Measurements from ENCODE around the gene FAM98A.

The FAM98A gene

DNA sequence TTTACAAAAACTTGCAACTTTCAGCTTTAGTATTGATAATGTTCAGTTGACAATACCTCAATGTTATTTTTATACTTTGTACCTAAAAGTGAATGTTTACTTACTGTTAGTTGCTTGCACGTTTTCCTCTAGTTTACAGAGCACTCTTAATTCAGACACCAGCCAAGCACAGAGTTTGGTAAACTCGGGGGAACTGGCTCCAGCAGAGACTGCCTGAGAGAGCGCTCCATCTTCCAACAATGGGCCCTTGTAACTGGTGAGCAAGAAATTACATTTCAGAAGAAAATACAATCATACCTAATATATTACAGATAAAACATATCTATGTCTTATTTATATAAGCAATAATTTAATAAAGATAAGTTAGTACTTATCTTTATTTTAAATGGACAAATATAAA lies 3.7 kb downstream of the FAM98A start:
- DNase-seq, result no peak

DNA sequence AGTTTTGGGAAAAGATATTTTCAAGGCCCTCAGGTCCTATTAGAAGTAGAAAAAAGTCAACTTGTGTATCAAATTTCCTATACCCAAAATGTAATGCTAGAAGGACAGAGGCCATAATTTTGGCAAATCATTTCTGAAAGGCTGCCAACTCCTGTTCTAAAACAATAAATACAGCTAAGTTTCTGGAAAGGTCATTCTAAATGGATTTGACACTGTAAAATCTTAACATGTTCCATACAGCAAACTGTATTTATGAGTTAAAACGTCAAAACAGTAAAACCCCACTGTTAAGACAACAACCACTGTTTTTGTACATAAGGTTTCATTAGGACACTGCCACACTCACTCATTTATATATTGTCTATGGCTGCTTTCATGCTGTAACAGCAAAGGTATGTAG lies 9.7 kb downstream of the FAM98A start:
- no peak for DNase-seq

DNA sequence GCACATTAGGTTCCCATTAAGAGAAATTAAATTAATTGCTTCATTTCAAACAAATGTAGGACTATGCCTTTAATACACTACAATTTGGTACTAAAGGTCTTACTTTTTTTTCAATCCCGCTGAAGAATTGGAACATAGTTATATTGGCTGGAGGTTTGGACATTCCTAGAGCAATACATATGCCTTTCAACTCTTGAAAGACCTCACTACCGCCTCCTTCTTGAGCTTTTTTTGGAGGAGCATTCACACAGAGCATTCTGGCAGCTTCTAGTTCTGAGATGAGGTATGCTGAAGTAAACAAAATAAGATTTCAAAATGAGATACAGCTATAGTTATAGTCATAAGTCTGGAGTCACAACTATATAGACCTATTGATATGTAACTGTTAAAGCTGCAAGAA lies 10.9 kb downstream of the FAM98A start:
- no peak for DNase-seq

DNA sequence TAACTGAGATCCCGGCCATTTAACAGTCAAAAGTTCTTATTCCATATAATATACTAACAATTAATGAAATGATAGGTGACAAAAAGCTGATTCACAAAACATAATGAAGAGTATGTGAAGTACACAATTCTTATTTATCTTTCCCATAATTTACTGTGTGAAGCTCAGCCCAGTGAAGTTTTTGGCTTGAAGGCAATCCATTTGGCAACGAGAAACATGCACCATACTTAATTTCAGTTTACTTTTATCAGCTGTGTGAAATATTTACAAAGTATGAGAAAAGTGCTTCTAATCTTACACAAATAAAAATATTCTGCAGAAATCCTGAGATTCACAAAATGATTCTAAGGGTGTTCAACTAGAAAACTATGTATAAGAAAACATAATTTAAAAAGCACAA lies 12.3 kb downstream of the FAM98A start:
- DNase-seq, result no peak

DNA sequence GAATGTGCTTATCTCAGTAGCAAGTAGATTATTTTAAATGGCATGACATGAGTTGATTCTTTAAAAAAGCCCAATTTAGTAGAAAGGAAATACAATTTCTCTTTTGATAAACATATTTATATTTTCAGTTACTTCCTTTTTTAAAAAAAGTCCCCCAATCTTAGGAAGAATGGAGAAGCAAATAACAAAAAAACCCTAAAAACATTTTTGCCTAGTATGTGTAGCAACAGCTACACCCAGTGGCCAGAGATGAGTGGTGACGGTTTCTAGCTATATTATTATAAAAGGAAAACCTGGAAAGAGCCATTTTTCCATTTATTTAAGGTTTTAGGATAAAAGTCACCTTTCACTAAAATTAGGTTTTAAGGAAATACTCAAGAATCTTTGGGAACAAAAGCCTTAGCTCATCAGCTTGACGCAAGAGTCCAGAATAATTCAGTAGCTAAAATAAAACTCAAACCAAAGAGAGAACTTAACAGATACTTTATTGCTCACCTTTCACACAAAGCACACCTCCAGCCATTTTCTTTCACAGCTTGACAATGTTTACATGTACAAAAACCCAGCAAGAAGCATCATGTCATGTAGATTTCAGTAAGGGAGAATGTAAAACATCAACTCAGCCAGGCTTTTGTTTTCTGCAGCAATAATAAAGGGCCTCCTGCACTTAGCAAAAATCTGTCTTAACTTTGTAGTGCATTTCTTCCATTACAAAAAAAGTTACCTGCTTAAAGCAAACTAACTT lies 15.7 kb downstream of the FAM98A start:
- DNase-seq, result peak; percentile 42

DNA sequence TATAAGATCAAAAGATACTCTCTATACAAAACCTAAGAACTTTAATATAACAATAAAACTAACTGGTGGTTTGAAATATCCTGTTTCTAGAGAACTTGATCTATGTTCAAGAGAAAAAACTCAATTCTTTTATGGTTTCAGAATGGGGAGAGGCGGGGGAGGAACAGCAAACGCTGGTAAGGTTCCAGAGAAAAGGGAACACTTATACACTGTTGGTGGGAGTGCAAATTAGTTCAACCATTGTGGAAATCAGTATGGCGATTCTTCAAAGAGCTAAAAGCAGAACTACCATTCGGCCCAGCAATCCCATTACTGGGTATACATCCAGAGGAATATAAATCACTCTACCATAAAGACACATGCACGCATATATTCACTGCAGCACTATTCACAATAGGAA lies 17.2 kb downstream of the FAM98A start:
- no peak for DNase-seq

DNA sequence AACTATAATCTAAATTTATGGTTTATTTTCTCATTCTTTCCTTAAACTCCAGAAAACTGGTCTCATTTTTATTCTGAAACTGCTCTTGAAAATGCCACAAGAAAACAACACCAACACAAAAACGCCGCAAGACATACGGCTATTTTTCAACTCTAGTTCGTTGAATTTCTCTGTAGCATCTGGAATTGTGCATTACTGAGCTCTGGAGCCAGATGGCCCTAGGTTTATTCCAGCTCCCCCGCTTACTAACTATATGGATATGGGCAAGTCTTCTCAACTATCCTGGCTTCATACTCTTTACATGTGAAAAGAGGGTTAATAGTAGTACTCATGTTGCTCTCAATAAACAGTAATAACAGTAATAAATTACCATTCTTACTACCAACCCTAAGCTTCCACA lies 19.9 kb downstream of the FAM98A start:
- DNase-seq, result no peak

DNA sequence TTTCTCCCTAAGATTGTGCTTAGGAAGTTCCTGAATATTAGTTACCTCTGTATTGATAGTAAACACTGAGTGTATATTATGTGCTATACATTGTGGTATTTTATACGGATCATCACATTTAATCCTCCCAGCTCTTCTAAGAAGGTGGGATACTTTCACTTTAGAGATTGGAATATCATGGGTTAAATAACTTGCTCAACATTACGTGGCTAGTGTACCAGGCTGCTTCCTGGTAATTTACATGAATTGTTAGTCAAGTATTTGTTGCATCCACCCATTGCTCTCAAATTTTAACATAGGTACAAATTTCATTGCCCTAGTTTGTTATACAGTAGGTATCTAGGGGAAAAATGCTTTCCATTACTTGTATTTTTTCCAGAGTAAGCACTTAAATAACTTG lies 21.4 kb downstream of the FAM98A start:
- no peak for DNase-seq

DNA sequence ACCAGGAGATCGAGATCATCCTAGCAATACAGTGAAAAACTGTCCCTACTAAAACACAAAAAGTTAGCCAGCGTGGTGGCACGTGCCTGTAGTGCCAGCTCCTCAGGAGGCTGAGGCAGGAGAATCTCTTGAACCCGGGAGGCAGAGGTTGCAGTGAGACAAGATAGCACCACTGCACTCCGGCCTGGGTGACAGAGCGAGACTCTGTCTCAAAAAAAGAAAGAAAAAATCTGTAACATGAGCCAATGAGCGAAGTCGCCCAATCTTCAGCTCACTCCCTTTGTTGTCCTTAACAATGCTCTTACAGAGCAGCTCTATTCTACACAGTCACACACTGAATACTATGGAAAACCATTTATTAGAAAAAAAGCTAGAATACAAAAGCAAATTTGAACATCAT lies 22.0 kb downstream of the FAM98A start:
- DNase-seq, result no peak

DNA sequence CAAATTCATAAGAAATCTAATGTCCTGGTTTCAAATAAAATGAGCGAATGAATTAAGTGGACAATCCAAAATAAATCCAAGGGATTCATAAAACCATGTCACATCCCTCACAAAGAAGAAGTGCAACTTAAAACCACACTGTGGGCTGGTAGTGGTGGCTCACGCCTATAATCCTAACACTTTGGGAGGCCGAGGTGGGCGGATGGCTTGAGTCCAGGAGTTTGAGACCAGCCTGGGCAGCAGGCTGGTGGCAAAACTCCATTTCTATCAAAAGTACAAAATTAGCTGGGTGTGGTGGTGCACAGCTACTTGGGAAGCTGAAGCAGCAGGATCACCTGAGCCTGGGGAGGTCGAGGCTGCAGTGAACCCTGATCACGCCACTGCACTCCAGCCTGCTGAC lies 25.4 kb downstream of the FAM98A start:
- DNase-seq, result no peak

DNA sequence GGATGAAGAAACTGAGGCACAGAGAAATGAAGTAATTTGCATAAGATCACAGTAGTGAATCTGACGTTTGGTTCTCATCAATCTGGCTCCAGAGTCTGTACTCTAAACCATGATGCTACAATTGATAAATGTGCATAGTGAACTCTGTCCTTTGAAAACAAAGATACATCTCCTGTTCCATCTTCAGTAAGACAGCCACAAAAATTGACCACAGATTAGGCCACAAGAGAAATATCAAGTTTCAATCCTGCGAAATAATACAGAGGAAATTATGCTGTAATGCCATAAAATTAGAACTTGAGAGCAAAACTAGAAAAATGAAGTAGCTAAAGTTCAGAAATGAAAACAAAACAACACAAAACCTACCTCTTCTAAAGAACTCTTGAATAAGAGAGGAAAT lies 28.4 kb downstream of the FAM98A start:
- no peak for DNase-seq

DNA sequence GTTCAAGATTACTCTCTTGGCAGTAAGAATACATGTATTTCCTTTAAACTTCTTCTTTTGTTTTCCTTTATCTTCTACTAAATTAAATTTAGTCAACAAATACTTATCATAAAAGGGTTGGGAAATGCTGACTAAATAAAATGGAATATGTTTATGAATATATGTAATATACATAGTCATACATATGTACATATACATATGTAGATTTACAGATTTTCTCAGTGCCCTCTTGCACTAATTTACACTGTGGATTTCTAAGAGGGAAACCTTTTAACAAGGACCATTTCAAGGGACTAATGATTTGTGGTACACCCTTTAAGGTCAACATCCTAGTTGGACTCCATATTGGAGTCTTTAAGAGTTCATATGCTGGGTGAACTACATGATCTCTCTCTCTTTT lies 37.2 kb downstream of the FAM98A start:
- DNase-seq, result no peak

DNA sequence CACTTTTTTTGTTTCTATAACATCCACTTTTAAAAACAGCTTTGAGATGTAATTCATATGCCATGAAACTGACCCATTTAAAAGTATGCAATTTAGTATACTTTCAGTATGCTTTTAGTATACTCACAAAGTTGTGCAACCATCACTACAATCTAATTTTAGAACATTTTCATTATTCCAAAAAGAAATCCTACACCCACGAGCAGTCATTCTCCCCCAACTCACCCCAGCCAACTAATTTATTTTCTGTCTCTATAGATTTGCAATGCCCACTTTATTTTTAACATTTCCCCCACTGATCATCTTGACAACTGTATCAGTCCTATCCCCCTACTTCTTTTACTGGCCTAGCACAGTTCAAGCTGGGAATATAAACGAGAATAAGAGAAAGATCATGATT lies 39.1 kb downstream of the FAM98A start:
- no peak for DNase-seq

DNA sequence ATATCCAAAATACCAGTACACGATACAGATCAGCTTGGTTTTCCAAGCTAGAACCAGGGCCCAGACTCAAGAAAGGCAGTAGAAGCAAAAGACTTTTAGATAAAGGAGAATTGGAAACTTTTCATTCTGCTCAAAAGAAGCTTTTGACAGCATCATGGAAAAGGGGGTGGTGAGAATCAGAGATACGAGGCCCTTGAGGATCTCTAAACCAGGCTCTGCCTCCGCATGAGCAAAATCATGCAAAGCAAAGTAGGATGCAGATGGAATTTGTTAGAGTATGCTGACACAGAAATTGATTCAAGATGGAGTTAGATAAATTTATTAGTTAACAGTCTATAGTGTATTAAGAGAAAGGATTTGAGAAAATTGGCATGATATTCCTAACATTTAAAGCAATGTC lies 39.8 kb downstream of the FAM98A start:
- no peak for DNase-seq

DNA sequence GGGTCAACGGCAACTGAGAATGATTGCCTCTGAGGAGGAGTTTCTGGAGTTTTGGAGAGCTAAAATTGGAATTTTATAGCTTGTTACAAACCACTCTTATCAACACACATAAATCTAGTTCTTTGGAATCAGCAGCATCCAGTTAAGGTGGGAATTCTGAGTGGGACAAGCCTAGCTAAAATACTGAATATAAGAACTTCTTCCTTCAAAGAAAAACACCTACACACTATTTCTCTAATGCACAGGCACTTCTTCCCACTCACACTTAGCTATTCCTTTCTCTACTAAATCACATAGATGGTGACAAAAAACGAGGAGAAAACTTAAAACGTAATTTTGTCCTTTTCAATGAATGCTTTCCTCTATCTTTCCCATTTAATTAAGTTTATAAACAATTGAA lies 43.4 kb downstream of the FAM98A start:
- DNase-seq, result no peak

DNA sequence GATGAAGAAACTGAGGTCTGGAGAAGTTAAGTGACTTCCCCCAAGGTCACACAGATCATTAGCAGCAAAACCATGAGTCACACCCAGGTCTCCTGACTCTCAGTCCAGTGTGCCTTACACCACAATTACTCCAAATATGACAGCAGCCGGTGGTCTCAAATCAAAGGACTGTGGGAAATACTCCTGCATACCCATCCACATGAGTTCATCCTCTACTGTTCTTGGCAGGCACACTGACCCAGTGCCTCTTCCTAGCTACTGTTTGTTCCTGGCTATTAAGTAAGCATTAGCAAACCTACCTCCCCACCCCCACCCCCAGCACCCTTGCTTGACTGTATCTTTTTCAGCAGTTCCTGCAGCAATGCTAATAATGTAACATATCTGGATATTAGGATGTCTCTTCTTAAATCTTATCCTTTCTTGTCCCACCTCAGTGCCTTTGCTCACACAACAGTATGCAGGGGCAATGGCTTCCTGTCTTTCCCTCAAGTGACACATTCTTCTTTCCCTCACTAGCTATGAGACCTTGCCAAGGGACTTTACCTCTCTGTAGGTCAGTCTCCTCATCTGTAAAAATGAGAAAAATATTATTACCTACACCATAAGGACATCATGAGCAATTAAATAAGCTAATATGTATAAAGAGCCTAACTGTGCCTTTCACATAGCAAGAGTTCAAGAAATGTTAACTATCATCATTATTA lies 46.2 kb downstream of the FAM98A start:
- DNase-seq, result no peak

DNA sequence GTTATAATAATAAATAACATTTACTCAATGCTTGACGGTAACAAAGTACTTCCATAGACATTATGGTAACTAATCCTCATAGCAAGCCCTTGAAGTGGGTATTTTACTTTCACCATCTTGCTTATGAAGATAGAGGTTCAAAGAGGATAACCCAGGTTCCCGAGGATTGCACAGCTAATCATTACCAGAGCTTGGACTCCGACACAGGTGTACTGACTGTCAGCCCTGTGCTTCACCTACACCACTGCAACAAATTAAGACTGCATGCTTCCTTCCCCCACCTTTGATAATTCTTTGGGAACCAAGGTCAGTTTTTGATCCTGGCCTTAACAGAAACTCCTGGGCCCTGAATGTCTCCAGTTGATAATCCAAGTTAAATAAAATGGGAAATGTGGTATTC lies 48.9 kb downstream of the FAM98A start:
- no peak for DNase-seq

DNA sequence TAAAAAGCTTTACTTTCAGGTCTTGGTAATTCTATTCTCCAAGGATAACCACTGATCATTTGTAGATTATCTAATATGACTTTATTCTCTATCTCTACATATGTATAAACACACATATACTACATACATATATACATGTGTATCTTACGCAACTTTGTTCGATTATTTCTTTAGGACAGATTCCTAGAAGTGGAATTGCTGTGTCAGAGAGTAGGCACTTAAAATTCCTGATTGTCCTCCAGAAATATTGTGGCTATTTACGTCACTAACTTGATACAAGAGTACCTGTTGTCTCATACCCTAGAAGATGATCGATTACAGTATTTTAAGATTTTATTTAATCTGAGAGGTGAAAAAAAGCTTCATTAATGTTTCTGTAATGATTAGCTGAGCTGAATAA lies 57.9 kb downstream of the FAM98A start:
- DNase-seq, result no peak

DNA sequence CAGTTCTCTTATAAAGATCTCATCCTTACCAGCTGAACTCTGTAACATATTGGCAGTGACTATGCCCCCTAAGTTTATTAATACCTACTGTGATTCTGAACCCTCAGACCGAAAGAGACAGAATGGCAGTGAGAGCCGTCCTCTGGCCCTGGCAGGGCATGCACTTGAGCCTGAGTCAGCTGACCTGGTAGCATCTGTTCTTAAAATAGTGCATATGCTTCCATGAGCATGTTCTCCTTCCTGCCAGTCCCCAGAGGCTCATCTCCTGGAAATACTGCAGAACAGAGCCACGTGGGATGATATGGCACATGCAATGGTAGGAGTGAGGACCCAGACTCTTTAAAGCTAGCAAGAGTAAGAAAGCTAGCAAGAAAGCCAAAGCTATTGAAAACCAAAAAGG lies 63.7 kb downstream of the FAM98A start:
- no peak for DNase-seq

All from CD4-positive, alpha-beta T cell treated with Interleukin-6 for 4 hours (primary cell).